Skeletal muscle tissue (tissue), 4 donors: ENCODE measurements around the gene CTSF. TPM values are rescaled to one million over a fixed set of nuclear protein-coding genes. Genes with fewer than 3 reads are reported as not detected.
"Not testable (repeated sequence)": the region's sequence is repeated elsewhere in the genome, so short reads cannot be mapped to it uniquely, and the experiment has no call there.

ENCODE experiments used
- H3K27ac ChIP-seq: one replicate; pipeline ENCODE4 v1.7.0; 2013; ENCODE audit warnings: mild to moderate bottlenecking, low read depth, low read length, inconsistent platforms
- H3K27me3 ChIP-seq, 3 donors: one replicate each; pipeline ENCODE4 v1.7.0; 2013; ENCODE audit warnings: low read length in 3 of 3; ENCODE audit not compliant: control insufficient read depth in 3 of 3, insufficient read depth in 3 of 3
- H3K36me3 ChIP-seq, 3 donors: one replicate each; pipeline ENCODE4 v1.7.0; 2013; ENCODE audit warnings: low read length in 3 of 3; ENCODE audit not compliant: control insufficient read depth in 3 of 3, insufficient read depth in 3 of 3
- H3K4me1 ChIP-seq, 3 donors: one replicate each; pipeline ENCODE4 v1.7.0; 2013; ENCODE audit warnings: low read length in 3 of 3, mild to moderate bottlenecking in 3 of 3; ENCODE audit not compliant: control insufficient read depth in 3 of 3, insufficient read depth in 3 of 3
- H3K4me3 ChIP-seq, 3 donors: one replicate each; pipeline ENCODE4 v1.7.0; 2013; ENCODE audit warnings: low read length in 3 of 3
- H3K9ac ChIP-seq, 3 donors: one replicate each; pipeline ENCODE4 v1.7.0; 2013; ENCODE audit warnings: low read length in 3 of 3, mild to moderate bottlenecking in 3 of 3, moderate library complexity in 2 of 3, low read depth in 1 of 3
- H3K9me3 ChIP-seq, 3 donors: one replicate each; pipeline ENCODE4 v1.7.0; 2013; ENCODE audit warnings: low read length in 3 of 3; ENCODE audit not compliant: control insufficient read depth in 3 of 3
- total RNA-seq: library from RNA; depleted of rRNA; stranded (reverse); fragments of >200 nt; gene quantifications from one replicate; pipeline ENCODE4 v1.2.3, GENCODE V29; 2014
- donor health status: Osteomylitis.

CTSF gene
- total RNA-seq, 1 donor from 2014 or later = 27.1 TPM

- H3K9me3 ChIP-seq = no peaks in the 10 kb centered on the region
- H3K27ac ChIP-seq = no peak overlapping the region
- peak overlapping the region in 1 of 3 donors; percentile 13 for H3K4me3 ChIP-seq
- H3K4me1 ChIP-seq = peaks cover 46 to 51% (median 50%) of the 10 kb centered on the region in 3 donors
- H3K27me3 ChIP-seq = no peaks in the 10 kb centered on the region
- H3K9ac ChIP-seq = peak overlapping the region in 2 of 3 donors; percentile 68 to 70
- peaks cover 14 to 19% (median 16%) of the 10 kb centered on the region in 3 donors for H3K36me3 ChIP-seq
Observed at GRCh38 chr11:66542362-66542761, 26.0 kb downstream of the CTSF start.

- peaks cover 14 to 19% (median 17%) of the 10 kb centered on the region in 3 donors for H3K36me3 ChIP-seq
- peaks cover 45 to 47% (median 46%) of the 10 kb centered on the region in 3 donors for H3K4me1 ChIP-seq
- peak overlapping the region; percentile 0 for H3K27ac ChIP-seq
- H3K27me3 ChIP-seq = no peaks in the 10 kb centered on the region
- H3K9me3 ChIP-seq = no peaks in the 10 kb centered on the region
- peak overlapping the region in 2 of 3 donors; percentile 65 to 68 for H3K9ac ChIP-seq
- no peak overlapping the region for H3K4me3 ChIP-seq
Observed at GRCh38 chr11:66541892-66542291, 26.5 kb downstream of the CTSF start.

- not testable (repeated sequence) for H3K27ac ChIP-seq, H3K27me3 ChIP-seq, H3K9me3 ChIP-seq, H3K4me3 ChIP-seq, H3K9ac ChIP-seq
- Histone ChIP-seq H3K36me3 (peaks cover 14 to 24% (median 19%) of the 10 kb centered on the region in 3 donors), H3K4me1 (peaks cover 39 to 43% (median 41%) of the 10 kb centered on the region in 3 donors)
Observed at GRCh38 chr11:66540598-66540997, 27.8 kb downstream of the CTSF start.

GRCh38 chr11:66539870-66540213, 28.6 kb downstream of the CTSF start:
- Histone ChIP-seq H3K4me1 (peaks cover 32 to 35% (median 35%) of the 10 kb centered on the region in 3 donors), H3K9me3 (no peaks in the 10 kb centered on the region), H3K36me3 (peaks cover 14 to 24% (median 19%) of the 10 kb centered on the region in 3 donors), H3K27ac (no peak overlapping the region), H3K9ac (peak overlapping the region in 1 of 3 donors; percentile 25), H3K4me3 (no peak overlapping the region), H3K27me3 (no peaks in the 10 kb centered on the region)

GRCh38 chr11:66539170-66539869, 29.1 kb downstream of the CTSF start:
- peak overlapping the region in 1 of 3 donors; percentile 25 for H3K9ac ChIP-seq
- no peaks in the 10 kb centered on the region for H3K27me3 ChIP-seq
- H3K4me1 ChIP-seq = peaks cover 29 to 31% (median 31%) of the 10 kb centered on the region in 3 donors
- peaks cover 14 to 24% (median 19%) of the 10 kb centered on the region in 3 donors for H3K36me3 ChIP-seq
- H3K27ac ChIP-seq = no peak overlapping the region
- H3K4me3 ChIP-seq = no peak overlapping the region
- no peaks in the 10 kb centered on the region for H3K9me3 ChIP-seq

- Histone ChIP-seq H3K9me3 (no peaks in the 10 kb centered on the region), H3K4me1 (peaks cover 0 to 11% (median 3%) of the 10 kb centered on the region in 3 donors), H3K27me3 (no peaks in the 10 kb centered on the region), H3K4me3 (no peak overlapping the region), H3K27ac (no peak overlapping the region), H3K36me3 (peaks cover 7 to 12% (median 11%) of the 10 kb centered on the region in 3 donors), H3K9ac (no peak overlapping the region)
Observed at GRCh38 chr11:66532784-66533183, 35.6 kb downstream of the CTSF start.

- Histone ChIP-seq H3K4me1 (peaks cover 0 to 11% (median 3%) of the 10 kb centered on the region in 3 donors), H3K9me3 (no peaks in the 10 kb centered on the region), H3K27me3 (no peaks in the 10 kb centered on the region), H3K36me3 (peaks cover 7 to 15% (median 13%) of the 10 kb centered on the region in 3 donors), H3K27ac (no peak overlapping the region), H3K9ac (no peak overlapping the region), H3K4me3 (no peak overlapping the region)
Observed at GRCh38 chr11:66531841-66532240, 36.6 kb downstream of the CTSF start.

- peaks cover 0 to 11% (median 3%) of the 10 kb centered on the region in 3 donors for H3K4me1 ChIP-seq
- H3K36me3 ChIP-seq = peaks cover 13 to 20% (median 16%) of the 10 kb centered on the region in 3 donors
- H3K9me3 ChIP-seq = no peaks in the 10 kb centered on the region
- no peak overlapping the region for H3K9ac ChIP-seq
- H3K27me3 ChIP-seq = no peaks in the 10 kb centered on the region
- H3K27ac ChIP-seq = no peak overlapping the region
- H3K4me3 ChIP-seq = no peak overlapping the region
Observed at GRCh38 chr11:66530927-66531709, 37.3 kb downstream of the CTSF start.

- no peaks in the 10 kb centered on the region for H3K9me3 ChIP-seq
- peaks cover 13 to 20% (median 13%) of the 10 kb centered on the region in 3 donors for H3K36me3 ChIP-seq
- no peak overlapping the region for H3K27ac ChIP-seq
- H3K4me1 ChIP-seq = peaks cover 0 to 11% (median 3%) of the 10 kb centered on the region in 3 donors
- no peaks in the 10 kb centered on the region for H3K27me3 ChIP-seq
- no peak overlapping the region for H3K4me3 ChIP-seq
- no peak overlapping the region for H3K9ac ChIP-seq
Observed at GRCh38 chr11:66529655-66530054, 38.8 kb downstream of the CTSF start.

GRCh38 chr11:66529069-66529468, 39.3 kb downstream of the CTSF start:
- no peak overlapping the region for H3K27ac ChIP-seq
- no peaks in the 10 kb centered on the region for H3K27me3 ChIP-seq
- H3K36me3 ChIP-seq = peaks cover 13 to 20% (median 13%) of the 10 kb centered on the region in 3 donors
- peaks cover 5 to 16% (median 6%) of the 10 kb centered on the region in 3 donors for H3K4me1 ChIP-seq
- no peaks in the 10 kb centered on the region for H3K9me3 ChIP-seq
- H3K4me3 ChIP-seq = no peak overlapping the region
- no peak overlapping the region for H3K9ac ChIP-seq
